GOT3 (cell line): ENCODE measurements around the gene C1orf116.
A peak's percentile ranks its signal among the peaks of the same experiment; 100 is the strongest.
"Not testable (repeated sequence)": the region's sequence is repeated elsewhere in the genome, so short reads cannot be mapped to it uniquely, and the experiment has no call there.

Source experiments
- DNase-seq: peaks from one replicate; lab custom pipeline; 2025; ENCODE audit warnings: mixed read lengths; lab: John Stamatoyannopoulos, UW

The C1orf116 gene

DNA sequence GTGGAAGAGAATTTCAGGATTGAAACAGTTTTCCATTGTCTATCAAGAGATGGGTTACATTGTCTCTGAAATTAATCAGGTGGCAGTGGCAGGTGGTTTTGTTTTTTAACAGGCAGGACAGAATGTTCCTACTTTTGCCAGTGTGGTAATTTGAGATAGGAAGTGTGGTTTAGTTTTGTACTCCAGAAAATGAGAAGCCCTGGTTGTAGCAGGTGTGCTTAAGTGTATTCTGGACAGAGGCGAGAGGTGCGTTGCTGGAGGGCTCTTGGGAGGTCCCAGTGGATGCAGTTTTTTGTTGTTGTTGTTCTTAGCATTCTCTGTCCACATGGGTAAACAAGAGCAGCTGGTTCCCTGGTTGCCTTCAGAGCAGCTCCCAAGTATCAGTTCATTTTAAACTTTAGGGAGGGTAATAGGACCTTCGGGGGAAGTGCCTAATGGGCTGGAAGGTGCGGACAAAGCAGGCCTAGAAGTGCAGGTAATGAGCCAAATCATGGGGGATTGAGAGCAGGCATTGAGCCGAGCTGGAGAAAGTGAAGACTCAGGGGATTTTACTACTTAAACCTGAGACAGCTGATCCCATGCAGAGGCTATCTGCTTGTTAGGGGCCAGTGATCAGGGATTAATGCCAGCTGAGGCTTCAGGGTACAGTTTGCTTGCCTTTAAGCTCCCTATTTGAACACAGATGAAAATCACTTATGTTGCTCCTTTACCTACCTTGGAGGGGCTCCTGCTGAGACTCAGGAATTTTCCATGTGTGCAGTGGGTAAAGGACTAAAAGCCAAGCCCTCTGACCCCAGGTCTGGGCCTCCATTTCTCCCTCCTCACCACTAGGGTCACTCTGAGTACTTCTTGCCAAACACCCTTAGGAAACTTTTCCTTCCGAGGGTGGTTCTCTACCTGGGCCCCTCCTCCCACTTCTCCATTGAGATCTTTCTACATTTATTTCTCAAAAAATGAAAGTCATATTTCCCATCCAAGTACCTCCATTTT, 26.6 kb upstream of the C1orf116 start:
- DNase-seq: no peak

DNA sequence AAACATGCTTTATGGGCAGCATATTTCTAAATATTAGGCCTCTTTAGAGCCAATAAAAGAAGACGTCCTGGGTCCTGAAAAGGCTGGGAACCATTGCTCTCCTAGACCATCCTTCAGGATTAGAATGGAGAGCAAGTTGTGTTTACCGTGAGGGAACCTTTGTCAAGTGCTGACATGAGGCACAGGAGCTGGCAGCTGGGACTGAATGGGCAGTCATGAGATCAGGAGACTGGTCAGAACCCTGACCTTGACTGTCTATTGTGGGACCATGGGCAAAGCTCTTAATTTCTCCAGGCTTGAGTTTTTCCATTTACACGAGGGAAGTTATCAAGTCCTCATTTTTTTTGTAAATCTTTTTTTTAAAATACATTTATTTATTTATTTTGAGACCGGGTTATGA, 25.7 kb upstream of the C1orf116 start:
- DNase-seq: no peak

DNA sequence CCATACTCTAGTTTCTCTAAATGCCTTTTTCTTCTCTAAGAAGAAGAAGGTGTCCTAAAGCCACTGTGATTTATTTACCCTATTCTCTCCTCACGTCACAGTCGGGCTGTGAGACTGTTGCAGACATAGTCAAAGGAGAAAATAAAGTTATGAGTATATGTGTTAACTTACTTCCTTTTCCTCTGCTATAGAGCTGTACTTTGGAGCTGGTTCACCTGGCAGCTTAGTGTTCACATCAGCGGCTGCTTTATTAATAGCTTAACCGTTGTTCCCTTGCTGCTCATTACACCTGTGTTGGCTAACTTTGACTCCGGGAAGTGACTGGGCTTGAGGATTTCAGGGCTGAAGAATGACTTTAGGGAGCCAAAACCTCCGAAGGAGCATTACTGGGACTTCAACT, 24.1 kb upstream of the C1orf116 start:
- no peak for DNase-seq

DNA sequence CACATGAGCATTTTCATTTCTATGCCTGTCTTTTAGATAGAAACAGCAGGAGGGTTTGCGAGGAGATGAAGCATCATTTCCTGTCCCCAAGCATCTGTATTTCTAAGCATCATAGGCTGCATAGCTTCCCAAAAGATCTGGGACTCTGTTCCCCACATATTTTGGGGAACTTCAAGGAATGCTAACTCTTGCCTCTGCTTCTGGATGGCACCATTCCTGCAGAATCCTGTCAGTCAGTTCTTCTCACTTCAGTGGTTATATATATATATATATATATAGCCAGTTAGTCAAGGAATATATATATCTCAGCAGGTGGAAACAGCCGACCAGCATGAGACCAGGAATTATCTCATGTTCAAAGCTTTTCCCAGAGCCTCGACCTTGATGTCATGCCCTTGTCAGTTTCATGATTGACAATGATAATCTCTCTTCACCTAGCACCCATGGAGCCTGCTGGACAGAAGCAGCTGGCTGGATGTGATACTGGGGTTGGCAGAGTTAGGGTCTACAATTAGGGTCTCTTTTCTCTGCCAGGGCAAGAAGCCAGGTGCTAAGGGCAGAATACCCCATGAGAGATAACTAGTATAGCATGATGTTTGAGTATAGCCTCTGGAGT, 22.9 kb upstream of the C1orf116 start:
- DNase-seq: no peak

DNA sequence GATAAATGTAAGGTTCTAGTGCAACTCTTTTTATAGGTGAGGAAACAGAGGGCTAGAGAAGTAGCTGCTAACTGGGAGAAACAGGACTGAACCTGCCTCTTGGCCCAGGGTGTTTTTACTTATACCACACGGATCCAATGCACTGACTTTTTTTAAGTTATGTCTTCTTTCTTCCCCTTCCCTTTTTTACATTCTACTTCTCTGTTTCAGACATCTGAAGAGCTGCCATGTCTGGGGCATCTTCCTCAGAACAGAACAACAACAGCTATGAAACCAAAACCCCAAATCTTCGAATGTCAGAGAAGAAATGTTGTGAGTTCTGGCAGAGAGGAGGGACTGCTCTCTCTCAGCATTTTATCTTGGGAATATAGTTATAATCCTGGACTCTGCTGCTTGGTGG, 21.9 kb upstream of the C1orf116 start:
- DNase-seq: no peak

DNA sequence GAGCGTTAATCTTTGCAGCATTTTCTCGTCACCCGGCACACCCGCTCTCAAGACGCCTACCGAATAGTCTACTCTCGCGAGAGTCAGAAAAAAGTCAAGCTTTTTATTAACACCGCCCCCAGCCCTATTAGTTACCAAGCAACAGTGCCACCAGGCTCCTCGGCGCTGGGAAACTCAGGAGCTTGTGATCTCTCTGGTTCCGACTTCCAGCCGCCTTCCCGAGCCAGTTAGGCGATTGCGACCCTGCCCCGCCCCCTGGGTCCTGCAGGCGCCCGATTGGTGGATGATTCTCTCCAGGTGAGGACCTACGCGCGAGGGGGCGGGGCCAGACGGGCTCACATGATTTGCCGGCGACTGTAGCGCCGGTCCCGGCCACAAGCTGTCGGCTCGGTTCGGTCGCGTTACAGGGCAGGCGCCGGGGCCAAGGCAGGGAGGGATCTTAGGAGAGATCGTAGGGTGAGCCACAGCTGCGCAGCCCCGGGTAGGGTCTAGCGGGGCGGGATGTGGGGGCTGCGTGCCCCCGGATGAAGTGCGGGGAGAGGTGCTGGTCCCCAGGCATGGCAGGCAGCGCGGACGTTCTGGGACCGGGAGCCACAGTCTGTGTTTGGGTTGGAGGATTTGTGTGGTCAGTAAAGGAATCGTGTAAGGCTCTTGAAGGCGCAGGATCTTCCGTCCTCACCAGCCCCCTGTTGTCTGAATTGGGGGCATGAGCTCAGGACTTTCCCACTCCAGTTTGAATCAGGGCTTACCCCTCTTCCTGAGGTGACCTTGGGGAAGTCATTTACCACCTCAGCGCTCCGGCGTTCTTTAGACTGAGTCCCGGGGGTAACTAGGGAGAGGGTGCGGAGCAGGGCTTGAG, 20.6 kb upstream of the C1orf116 start, which contains the start of gene PFKFB2:
Gene PFKFB2 (plus strand): TSS at position 365 of the 859 bp plus-strand sequence. CDS start 1,443 bp downstream, outside the sequence.
- DNase-seq: peak; percentile 61

DNA sequence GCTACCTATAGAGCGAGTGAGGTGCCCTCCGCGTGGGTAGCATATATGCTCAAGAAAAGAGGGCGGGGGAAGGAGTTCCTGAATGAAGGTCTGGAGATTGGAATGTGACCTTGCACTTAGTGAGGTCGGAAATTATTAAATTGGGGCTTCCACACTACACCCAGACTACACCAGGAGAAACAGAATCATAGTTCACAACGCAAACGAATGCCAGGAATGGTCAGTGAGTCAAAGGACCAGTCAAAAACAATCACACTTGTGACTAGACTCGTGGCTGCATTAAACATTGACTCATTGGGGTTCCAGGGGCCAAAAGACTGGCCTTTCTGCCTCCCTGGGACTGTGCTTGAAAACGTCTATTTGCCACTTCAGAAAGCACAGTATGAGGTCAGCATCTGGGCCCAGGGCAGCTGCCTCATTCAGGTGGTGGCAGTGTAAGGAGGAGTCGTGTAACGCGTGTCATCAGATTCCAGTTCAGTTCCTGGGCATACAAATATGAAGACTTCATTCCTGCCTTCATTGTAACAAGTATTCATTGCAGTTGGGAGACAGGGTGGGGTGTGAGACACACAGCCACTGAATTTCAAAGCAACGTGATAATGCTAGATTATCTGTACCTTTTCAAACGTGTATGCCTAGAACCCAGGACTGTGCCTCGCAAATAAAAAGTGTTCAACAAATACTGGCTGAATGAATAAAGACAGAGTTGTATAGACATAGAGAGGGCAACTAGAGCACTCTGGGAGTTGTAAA, 18.8 kb upstream of the C1orf116 start, which contains the start of gene YOD1:
Gene YOD1 (minus strand): TSS at position 18 of the 753 bp plus-strand sequence. CDS start 178 bp downstream, outside the sequence.
- no peak for DNase-seq

DNA sequence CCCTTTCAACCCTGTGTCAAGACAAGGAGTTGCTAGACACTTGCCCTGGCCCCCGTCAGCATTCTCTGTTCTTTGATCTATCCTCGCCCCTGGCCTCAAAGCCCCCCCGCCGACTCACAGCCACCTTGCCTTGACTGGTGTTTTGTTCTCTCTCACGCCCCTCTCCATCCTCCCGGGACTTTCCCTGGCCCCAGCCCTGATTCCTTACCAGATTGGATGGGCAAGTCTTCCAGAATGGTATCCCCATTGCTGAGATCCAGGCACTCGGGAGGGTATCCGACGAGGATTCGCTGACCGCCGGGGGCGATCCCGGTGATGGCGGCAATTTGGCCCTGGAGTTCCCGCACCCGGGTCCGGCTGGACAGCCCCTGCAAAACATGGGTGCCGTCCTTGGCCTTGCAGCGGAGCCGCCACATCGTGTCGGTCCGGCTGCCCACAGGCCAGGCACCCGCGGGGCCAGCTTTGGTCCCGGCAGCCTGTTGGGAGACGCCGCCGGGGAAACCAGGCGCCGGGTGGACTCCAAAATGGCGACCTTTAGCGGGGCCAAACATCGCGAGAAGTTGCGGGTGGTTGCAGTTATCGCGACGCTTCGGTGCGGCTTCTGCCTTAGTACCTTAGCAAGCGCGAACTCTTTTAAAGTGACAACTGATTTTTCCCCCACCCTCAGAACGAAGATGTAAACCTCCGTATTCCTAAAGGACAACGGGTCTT, 18.1 kb upstream of the C1orf116 start:
- DNase-seq: peak; percentile 69

DNA sequence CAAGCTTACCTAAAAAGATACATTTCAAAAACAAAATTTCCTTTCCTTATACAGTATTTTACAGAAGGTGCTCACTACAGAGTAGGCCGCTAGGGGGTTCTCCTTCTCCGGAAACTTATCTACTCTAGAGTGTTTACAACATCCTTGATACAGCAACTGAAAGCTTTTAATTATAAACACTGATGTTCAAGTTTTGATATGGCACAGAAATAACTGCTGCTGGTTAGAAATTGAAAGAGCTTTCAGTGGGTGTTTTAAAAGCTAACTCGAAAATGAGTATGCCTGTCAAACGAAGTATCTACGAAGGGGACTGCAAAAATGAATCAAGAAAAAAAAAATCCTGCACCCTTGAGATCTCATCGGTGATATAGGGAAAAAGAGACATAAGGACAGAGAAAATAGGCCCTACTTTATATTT, 17.4 kb upstream of the C1orf116 start:
- no peak for DNase-seq

DNA sequence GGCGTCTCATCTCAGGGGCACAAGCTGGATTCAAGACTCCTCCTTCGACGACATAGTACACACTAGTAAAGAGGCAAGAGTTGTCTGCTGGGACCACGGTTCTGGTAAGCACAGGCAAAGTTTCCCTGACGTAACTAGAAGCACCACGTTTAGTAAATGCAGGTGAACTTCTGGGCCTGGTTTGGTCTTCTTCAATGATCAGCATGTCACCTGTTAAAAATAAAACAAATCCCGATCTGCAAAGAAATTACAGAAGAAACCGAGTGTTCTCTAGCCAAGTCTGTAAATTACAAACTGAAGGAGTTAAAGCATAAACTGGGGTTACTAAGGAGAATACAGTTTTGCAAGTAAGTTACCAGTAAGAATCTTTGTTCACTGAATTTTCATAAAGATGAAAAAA, 17.0 kb upstream of the C1orf116 start:
- no peak for DNase-seq

DNA sequence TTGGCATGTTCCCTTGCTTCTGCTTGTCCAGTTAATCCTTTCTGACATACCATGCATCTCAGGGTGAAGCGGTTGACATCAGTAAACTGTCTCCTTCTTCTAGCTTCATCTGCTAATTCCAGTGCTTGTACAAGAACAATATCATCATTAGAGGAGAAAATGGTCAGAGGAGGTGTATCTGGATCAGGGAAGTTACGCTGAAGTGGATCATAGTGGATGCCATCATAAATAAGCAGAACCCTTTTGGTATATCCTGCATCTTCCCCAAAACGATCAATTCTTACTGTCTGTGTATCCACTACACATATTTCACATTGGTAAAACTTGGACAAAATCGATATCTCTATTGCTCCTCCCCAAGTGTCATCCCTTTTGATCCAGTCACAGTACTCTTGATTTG, 16.5 kb upstream of the C1orf116 start:
- DNase-seq: no peak

DNA sequence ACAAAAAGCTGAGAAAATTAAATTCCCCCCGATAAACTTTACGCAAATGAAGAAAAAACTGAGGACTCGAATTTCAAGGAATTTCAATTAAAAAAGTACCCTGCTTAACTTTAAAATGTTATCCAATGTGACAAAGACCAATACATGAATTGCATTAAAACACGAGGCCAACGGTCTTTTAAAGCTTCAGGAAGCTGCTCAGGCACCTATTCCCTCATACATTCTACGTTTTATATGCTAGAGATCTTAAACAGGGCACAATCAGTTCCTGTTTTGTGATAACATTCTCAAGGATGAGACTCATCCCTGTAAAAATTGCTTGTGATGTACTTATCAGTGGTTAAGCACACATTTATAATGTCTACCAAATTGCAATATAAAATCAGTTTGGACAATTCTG, 15.5 kb upstream of the C1orf116 start:
- no peak for DNase-seq

DNA sequence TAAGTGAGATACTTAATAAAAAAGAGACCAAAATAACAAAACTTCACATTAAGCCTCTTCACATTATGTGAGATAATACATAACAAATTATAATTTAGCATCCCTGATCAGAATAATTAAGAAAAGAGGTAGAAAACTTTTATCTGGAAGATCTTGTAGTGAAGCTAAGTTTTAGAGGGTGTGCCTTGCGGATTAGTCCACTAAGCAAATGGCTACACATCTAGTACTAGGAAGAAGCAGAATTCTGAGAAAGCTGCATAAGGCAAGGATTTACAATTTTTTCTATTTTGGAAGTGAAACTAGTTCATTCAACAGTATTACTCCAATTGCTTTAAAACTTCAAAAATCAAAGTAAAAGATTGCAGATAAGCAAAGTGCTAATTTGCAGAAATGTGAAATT, 14.9 kb upstream of the C1orf116 start:
- no peak for DNase-seq

DNA sequence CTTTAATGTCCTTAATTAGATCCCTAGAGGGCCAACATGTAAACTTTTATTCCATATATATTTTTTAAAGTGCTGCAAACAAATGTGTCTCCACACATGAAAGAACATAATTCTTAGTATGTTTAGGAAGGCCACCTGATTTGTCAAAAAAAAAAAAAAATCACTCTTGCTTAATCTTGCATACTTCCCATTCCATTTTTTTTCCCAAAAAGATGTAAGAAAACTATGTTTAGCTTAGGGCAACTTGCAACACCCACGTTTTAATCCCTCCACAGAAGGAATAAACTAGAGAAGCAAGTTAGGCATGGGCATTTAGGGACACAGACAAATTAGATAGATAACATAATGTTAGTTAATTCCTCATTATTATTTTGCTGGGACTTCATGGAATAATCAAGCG, 12.9 kb upstream of the C1orf116 start:
- no peak for DNase-seq

DNA sequence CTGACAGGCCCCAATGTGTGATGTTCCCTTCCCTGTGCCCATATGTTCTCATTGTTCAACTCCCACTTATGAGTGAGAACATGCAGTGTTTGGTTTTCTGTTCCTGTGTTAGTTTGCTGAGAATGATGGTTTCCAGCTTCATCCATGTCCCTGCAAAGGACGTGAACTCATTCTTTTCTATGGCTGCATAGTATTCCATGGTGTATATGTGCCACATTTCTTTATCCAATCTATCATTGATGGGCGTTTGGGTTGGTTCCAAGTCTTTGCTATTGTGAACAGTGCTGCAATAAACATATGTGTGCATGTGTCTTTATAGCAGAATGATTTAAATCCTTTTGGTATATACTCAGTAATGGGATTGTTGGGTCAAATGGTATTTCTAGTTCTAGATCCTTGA, 8.8 kb upstream of the C1orf116 start:
- not testable (repeated sequence) for DNase-seq

DNA sequence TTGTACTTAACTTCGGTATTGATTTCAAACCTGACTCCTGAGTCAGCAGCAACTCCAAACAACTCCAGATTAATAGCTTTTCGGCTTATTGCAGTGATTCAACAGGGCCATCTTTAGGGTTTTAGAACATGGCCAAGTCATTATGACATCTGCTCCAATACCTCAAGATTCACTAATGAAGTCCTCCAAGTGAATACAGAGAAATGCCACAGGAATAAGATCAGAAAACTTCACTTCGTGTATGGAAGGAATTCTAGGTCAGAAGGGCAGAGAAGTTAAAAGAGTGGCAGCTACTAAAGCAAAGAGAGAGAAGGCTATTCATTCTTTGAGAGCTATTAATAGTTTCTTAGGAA, 7.6 kb upstream of the C1orf116 start:
- DNase-seq: no peak

DNA sequence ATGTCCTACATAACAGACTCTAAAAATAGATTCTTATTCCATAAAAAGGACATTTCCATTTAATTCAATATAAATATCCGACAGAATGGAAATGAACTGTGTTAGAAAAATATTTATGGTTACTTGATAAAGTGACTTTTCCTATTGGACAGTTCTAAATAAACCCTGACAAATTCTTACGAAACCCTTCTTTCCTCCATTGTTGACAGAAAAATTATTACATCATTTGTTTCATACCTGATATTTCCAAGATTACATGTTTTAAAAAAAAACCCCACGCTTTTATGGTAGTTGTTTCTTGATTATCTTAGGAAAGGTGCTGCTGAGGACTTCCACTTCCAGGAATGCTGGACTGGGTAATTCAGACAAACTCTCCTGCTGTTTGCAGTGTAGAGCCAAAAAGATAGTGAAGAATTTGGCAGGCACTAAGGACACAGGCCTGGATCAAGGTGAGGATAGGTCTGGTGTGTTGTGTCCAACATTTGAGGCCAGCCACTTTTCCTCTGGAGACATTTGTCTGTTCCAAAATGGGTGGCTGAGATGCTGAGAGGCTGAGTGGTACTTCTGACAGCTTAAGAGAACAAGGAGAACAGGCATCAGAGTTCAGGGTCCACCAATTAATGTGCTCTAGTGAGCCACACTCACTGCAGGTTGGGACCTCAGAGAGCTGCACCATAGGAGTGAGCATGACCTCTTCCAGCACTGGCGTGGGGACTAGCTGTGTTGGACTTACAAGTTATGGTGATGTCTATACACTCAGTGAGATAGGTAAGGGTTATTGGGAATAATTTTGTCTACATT, 7.0 kb upstream of the C1orf116 start:
- no peak for DNase-seq

DNA sequence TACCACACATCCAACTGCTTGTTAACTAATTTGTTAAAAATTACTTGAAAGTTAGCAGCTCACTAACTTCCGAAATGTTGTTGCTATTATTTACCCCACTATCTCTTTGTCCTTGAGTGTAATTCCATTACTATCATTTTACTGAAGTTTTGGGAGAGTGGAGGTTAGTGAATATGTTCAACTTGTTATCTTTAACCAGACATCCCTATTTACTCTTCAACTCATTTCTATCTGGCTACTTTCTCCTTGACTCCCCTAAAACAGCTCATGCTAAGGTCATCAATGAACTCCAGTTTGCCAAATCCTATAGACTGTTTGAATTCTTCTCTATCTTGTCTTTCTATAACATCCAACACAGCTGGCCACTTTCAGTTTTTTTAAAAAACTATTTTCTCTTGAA, 4.3 kb upstream of the C1orf116 start:
- no peak for DNase-seq

DNA sequence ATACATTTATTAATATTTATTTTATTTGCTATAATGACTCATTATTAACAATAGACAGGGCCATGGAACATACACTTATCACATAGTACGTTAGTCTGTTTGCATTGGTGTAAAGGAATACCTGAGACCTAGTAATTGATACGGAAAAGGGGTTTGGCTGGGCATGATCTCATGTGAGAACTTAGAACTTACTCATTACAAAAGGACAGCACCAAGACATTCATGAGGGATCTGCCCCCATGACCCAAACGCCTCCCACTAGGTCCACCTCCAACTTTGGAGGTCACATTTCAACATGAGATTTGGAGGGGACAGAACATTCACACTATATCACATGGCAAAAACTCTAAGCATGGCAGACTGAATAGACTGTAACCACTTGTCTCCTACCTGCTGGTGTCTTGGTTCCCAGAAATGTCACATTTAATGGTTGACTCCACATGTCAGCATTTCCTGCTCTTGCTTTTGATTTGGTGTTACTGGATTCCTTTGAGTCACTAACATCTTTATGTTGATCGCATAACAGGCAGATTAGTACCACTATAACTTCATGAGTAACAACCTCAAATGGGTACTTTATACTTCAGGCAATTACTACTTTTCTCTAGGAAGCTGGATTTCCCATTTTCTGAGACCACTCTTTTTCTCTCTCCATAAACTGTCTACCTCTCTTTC, 3.5 kb upstream of the C1orf116 start:
- DNase-seq: no peak
